ENCODE measurements around the gene COL18A1.
"Not testable (repeated sequence)": the region's sequence is repeated elsewhere in the genome, so short reads cannot be mapped to it uniquely, and the experiment has no call there.

Gene COL18A1

DNA sequence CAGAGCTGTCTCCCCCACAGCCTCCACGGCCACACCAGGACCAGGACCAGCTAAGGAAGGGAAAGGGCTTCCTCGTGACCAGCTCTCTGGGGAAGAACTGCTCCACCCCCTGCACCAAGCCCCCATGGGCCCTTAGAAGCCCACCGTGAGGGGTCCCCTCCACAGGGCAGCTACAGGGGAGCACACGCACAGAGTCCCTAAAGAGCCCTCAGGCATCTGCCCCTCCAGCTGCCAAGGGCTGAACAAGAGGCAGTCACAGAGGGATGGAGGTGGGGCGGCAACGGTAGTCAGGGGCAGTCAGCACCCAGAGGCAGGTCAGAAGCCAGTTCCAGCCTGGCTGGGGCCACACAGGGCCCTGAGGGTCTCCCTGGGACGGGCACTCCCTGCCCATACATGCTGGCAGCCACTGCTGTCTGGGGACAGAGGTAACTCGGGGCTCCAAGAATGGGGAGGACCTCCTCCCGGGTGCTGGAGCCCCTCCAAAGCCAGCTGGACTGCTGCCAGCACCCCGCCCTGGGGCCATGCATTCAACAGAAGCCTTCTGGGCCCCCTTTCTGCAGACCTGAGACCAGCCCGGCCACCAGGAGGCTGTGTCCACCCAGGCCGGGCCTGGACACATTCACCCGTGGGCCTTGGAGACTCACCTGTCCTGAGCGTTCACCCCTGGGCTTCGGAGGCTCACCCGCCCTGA, 118.6 kb downstream of the COL18A1 start:
- TF ChIP-seq, protein P1, sequence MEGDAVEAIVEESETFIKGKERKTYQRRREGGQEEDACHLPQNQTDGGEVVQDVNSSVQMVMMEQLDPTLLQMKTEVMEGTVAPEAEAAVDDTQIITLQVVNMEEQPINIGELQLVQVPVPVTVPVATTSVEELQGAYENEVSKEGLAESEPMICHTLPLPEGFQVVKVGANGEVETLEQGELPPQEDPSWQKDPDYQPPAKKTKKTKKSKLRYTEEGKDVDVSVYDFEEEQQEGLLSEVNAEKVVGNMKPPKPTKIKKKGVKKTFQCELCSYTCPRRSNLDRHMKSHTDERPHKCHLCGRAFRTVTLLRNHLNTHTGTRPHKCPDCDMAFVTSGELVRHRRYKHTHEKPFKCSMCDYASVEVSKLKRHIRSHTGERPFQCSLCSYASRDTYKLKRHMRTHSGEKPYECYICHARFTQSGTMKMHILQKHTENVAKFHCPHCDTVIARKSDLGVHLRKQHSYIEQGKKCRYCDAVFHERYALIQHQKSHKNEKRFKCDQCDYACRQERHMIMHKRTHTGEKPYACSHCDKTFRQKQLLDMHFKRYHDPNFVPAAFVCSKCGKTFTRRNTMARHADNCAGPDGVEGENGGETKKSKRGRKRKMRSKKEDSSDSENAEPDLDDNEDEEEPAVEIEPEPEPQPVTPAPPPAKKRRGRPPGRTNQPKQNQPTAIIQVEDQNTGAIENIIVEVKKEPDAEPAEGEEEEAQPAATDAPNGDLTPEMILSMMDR (IDR thresholded peaks at IDR 0.05; ENCODE audit: low read depth, low read length, missing control alignments) = no peak
- H3K4me3 ChIP-seq (ENCODE audit: low read depth, low read length) = no peak overlapping the region
- in situ Hi-C loops (cut with HindIII; ENCODE audit: low sequenced_read_pairs) = no loop called here
- no peak for DNase-seq (ENCODE audit: low read depth)

DNA sequence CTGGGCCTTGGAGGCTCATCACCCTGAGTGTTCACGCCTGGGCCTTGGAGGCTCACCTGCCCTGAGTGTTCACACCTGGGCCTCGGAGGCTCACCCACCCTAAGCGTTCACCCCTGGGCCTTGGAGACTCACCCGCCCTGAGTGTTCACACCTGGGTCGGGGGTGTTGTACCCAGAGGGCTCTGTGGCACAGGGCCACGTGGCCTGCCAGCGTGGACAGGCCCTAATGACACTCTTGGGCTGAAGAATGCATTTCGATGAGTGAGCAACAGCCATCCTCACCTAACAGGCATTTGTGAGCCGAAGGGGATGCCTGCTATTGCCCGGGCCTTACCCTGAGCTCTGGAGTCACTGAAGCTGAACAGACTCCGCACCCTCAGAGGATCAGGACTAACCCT, 119.8 kb downstream of the COL18A1 start:
- TF ChIP-seq, protein P1 (IDR thresholded peaks at IDR 0.05; ENCODE audit: low read depth, low read length, missing control alignments) = no peak
- DNase-seq (ENCODE audit: low read depth) = no peak
- in situ Hi-C loops (cut with HindIII; ENCODE audit: low sequenced_read_pairs) = no loop called here
- H3K4me3 ChIP-seq (ENCODE audit: low read depth, low read length) = no peak overlapping the region

- in situ Hi-C loops (cut with HindIII; ENCODE audit: low sequenced_read_pairs) = no loop called here
- no peak overlapping the region for H3K4me3 ChIP-seq (ENCODE audit: low read depth, low read length)
- DNase-seq (ENCODE audit: low read depth) = no peak
- TF ChIP-seq, protein P1 (IDR thresholded peaks at IDR 0.05; ENCODE audit: low read depth, low read length, missing control alignments) = no peak
Observed at GRCh38 chr21:45525153-45525909, 120.4 kb downstream of the COL18A1 start.

- TF ChIP-seq, protein P1 (IDR thresholded peaks at IDR 0.05; ENCODE audit: low read depth, low read length, missing control alignments) = no peak
- in situ Hi-C loops (cut with HindIII; ENCODE audit: low sequenced_read_pairs) = no loop called here
- no peak for DNase-seq (ENCODE audit: low read depth)
- no peak overlapping the region for H3K4me3 ChIP-seq (ENCODE audit: low read depth, low read length)
Observed at GRCh38 chr21:45525910-45526306, 120.9 kb downstream of the COL18A1 start.

- DNase-seq (ENCODE audit: low read depth); in situ Hi-C loops (cut with HindIII; ENCODE audit: low sequenced_read_pairs); H3K4me3 ChIP-seq (ENCODE audit: low read depth, low read length): not testable (repeated sequence)
Observed at GRCh38 chr21:45527151-45527999, 122.4 kb downstream of the COL18A1 start.

- H3K4me3 ChIP-seq (ENCODE audit: low read depth, low read length) = no peak overlapping the region
- no peak for DNase-seq (ENCODE audit: low read depth)
- in situ Hi-C loops (cut with HindIII; ENCODE audit: low sequenced_read_pairs) = no loop called here
- TF ChIP-seq, protein P1 (IDR thresholded peaks at IDR 0.05; ENCODE audit: low read depth, low read length, missing control alignments) = no peak
Observed at GRCh38 chr21:45528028-45528705, 123.2 kb downstream of the COL18A1 start.

All from astrocyte of the cerebellum (primary cell).